Umbilical cord (tissue), 2 donors: ENCODE results near the gene DTL. TPM values are rescaled to one million over a fixed set of nuclear protein-coding genes. Genes with fewer than 3 reads are reported as not detected.

Experiments
- DNase-seq: peaks from one replicate; pipeline ENCODE4 v3.0.0-alpha.2; 2015; ENCODE audit warnings: low spot score
- total RNA-seq: library from RNA; depleted of rRNA; stranded (reverse); fragments of >200 nt; gene quantifications from one replicate; pipeline ENCODE4 v1.2.3, GENCODE V29; 2014; ENCODE audit warnings: low replicate concordance; ENCODE audit not compliant: insufficient read depth

Gene DTL
- total RNA-seq, 1 donor from 2014 or later = 3.6 TPM

DNA sequence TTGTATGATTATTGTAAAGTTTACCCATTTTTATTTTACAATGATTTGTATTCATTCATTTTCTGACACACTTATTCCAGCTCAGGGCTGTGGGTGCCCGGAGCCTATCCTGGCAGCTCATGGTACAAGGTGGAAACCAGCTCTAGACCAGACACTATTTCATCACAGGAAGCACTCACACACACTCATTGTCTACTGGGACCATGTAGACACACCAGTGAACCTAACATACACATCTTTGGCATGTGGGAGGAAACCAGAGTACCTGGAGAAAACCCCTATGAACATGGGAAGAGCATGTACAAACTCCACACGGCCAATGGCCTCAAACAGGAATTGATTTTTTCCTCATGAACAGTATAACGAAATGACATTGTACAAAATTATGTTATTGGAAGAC is 2.4 kb downstream of the DTL start:
- no peak for DNase-seq

DNA sequence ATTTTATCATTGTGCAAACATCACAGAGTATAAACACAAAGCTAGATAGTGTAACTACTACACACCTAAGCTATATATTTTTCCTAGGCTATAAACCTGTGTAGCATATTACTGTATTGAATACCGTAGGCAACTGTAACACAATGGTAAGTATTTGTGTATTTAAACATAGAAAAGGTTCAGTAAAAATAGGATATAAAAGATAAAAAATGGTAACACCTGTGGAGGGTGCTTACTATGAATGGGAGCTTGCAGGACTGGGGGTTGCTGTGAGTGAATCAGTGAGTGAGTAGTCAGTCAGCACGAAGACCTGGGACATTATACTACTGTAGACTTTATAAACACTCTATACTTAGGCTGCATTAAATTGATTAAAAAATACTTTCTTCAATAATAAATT is 4.1 kb downstream of the DTL start:
- DNase-seq = no peak

GRCh38 chr1:212040629-212041412 is 5.3 kb downstream of the DTL start:
- DNase-seq = no peak

DNA sequence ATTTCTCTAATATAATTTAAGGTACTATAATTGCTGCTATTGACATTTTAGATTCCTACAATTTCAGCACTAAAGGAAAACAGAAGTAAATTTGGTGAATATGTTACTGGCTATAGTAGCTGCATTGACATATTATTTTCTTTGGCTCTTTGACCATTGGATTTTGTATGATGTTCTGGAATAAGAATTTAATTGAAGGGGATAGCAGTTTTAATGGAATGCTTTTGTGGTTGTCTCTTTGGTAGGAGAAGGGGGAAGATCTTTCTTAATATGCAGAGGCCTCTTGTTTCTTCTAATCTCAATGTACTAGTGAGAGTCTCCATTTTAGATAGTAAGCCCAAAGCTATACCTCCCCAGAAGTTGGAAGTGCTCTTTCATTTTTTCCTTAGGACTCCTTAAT is 6.9 kb downstream of the DTL start:
- DNase-seq = no peak

DNA sequence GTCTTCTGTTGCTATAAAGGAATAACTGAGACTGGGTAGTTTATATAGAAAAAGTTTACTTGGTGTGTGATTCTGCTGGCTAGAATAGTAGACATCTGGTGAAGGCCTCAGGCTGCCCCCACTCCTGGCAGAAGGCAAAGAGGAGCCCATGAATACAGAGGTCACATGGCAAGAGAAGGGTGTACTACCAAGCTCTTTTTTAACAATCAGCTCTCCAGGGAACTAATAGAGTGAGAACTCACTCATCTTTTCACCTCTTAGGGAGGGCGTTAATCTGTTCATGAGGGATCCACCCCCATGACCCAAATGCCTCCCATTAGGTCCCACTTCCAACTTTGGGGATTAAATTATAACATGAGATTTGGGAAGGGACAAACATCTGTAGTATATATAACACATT is 9.3 kb downstream of the DTL start:
- DNase-seq = no peak

- DNase-seq = no peak
These were observed 10.4 kb downstream of the DTL start for GRCh38 chr1:212045981-212046380.

GRCh38 chr1:212053993-212054392 is 18.4 kb downstream of the DTL start:
- DNase-seq = no peak

GRCh38 chr1:212055333-212055732 is 19.8 kb downstream of the DTL start:
- DNase-seq = no peak

DNA sequence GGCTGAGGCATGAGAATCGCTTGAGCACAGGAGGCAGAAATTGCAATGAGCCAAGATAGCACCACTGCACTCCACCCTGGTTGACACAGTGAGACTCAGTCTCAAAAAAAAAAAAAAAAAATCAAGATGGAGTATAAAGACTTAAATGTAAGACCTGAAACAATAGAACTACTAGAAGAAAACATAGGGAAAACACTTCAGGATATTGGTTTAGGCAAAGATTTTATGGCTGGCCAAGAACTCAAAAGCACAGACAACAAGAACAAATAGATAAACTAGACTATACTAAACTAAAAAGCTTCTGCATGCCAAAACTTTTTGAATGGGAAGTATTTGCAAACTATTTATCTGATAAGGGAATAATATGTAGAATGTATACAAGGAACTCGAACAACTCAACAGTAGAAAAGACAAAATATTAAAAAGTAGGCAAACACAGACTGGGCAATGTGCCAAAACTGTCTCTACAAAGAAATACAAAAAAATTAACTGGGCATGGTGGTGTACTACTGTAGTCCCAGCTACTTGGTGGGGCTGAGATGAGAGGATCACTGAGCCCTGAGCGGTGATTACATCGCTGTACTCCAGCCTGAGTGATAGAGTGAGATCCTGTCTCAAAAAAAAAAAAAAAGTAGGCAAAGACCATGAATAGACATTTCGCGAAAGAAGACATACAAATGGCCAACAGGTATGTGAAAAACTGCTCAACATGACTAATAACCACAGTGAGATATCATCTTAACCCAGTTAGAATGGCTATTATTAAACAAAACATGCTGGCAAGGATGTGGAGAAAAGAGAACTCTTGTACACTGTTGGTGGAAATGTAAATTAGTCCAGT is 25.3 kb downstream of the DTL start:
- DNase-seq = no peak

GRCh38 chr1:212062832-212063438 is 27.4 kb downstream of the DTL start:
- peak; percentile 20 for DNase-seq

- peak; percentile 16 for DNase-seq
These were observed 32.2 kb downstream of the DTL start for GRCh38 chr1:212067787-212068186.

GRCh38 chr1:212070720-212071302 is 35.3 kb downstream of the DTL start:
- DNase-seq = peak; percentile 63

DNA sequence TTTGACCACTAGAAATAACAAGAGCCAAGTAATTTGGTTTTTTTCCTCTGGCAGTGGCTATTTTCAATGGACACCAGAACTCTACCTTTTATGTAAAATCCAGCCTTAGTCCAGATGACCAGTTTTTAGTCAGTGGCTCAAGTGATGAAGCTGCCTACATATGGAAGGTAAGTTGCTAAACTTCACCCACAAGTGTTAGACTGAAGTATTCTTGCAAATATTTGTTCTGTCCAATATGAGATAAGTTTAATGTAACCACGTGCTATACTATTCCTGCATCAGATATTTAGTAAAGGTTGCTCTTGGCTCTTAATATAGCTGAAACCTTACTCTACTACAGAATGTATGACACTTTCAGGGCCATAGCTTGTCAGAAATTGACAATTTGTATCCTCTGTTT is 36.5 kb downstream of the DTL start:
- DNase-seq = no peak

- DNase-seq = no peak
These were observed 37.9 kb downstream of the DTL start for GRCh38 chr1:212073490-212073889.

DNA sequence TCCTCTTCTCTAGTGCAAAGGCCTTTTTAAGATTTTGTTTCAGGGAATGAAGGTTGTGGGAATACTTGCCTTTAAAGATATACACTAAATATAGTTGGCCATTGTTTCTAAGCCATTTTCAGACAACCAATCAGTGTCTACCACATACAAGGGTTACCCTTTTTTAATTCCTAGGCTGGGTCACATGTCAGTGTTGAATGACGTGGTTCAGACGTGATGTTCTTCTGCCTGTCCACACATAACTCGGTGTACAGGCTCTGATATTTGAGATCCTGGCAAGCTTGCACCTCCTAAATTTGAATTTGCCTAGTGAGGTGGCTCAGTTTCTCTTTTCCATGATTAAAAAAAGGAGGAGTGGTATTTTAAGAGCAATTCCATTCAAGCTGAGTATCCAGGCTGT is 38.8 kb downstream of the DTL start:
- DNase-seq = no peak

DNA sequence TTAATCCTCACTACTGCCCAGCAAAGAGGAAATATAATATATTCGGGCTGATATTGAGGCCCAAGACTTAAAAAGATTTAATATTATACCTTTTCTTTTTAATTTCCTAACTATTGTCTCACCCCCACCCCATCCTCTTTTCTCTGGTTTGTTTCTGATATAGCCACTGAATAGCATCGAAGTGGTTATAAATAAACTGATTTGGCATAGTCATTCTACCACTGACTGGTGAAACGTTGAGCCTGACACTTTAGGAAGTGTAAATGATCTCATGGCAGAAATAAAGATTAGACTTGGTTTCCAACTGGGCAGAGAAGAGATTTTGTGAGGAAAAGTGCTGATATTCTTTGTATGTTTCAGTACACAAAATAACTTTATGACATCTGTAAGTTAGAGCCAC is 39.3 kb downstream of the DTL start:
- no peak for DNase-seq

- no peak for DNase-seq
These were observed 41.5 kb downstream of the DTL start for GRCh38 chr1:212077028-212077427.

DNA sequence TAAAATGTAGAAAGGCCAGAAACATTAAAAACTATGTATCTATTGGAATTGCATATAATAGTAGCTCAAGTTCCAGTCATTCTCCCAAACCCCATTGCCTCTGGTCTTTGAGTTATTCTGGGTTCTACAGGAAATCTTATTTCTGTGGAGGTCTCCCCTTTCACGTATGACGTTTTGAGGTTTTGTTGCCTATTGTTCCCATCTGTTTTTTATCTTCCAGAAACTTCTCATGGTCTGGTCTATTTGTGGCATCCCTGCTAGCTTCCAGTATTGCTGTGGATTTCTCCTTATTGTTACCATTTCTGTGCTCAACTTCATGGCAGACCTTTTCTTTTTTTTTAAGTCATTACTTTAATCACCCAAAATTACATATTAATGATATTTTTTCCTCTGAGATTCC is 43.3 kb downstream of the DTL start:
- no peak for DNase-seq

- no peak for DNase-seq
These were observed 47.3 kb downstream of the DTL start for GRCh38 chr1:212082765-212083406.

GRCh38 chr1:212089560-212090163 is 54.1 kb downstream of the DTL start:
- no peak for DNase-seq

DNA sequence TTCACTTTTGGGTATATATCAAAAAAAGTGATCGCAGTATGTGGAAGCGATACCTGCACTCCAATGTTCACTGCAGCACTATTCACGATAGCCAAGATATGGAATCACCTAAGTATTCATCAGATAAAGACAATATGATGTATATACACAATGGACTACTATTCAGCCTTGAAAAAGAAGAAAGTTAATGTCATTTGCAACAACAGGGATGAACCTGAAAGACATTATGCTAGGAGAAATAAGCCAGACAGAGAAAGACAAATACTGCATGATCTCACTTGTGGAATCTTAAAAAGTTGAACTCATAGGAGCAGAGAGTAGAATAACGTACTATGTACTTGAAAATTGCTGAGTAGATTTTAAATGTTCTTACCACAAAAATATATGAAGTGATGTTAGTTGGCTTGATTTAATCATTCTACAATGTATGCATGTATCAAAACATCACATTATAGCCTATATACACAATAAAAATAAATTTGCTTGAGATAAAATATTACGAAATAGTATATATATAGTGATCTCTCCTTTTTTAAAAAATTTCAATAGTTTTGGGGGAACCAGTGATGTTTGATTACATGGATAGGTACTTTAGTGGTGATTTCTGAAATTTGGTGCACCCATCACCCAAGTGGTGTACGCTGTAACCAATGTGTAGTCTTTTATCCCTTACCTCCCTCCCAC is 56.0 kb downstream of the DTL start:
- no peak for DNase-seq
